Breast epithelium (tissue), 4 donors: Measurements from ENCODE around the gene CD209. TPM values are rescaled to one million over a fixed set of nuclear protein-coding genes. Genes with fewer than 3 reads are reported as not detected.
A peak's percentile ranks its signal among the peaks of the same experiment; 100 is the strongest.

Experiments used
- DNase-seq, 2 donors: peaks; one replicate each; pipeline ENCODE4 v3.0.0-alpha.2; 2019; ENCODE audit warnings: low spot score in 2 of 2
- H3K27ac ChIP-seq, 2 donors: fragments of 200-600 bp; sonication (generic) in 1 of 2; one replicate each; pipeline ENCODE4 v1.5.1; 2016 to 2019; ENCODE audit warnings: mild to moderate bottlenecking in 1 of 2
- H3K27me3 ChIP-seq, 2 donors: fragments of 200-600 bp; sonication (generic) in 1 of 2; one replicate each; pipeline versions ENCODE4 v1.5.1 to v1.6.0; 2017 to 2019; ENCODE audit warnings: control low read depth in 1 of 2, mild to moderate bottlenecking in 1 of 2
- H3K36me3 ChIP-seq: fragments of 200-600 bp; one replicate; pipeline ENCODE4 v1.5.1; 2019
- H3K4me1 ChIP-seq, 2 donors: fragments of 200-600 bp; sonication (generic); one replicate each; pipeline ENCODE4 v1.5.1; 2016 to 2019; ENCODE audit warnings: control low read depth in 1 of 2
- H3K4me3 ChIP-seq, 3 donors: fragments of 200-600 bp; sonication (generic); 1 replicate in 2 of 3; 2 replicates in 1 of 3; pipeline ENCODE4 v1.5.1; 2016 to 2019; ENCODE audit warnings: mild to moderate bottlenecking in 3 of 3, moderate library complexity in 2 of 3
- H3K9me3 ChIP-seq, 2 donors: fragments of 200-600 bp; sonication (generic) in 1 of 2; one replicate each; pipeline ENCODE4 v1.5.1; 2016 to 2019; ENCODE audit warnings: control low read depth in 1 of 2
- POLR2A ChIP-seq: fragments of 450-650 bp; IDR thresholded peaks from one replicate; pipeline ENCODE4 v1.6.1; 2016; ENCODE audit warnings: antibody characterized with exemption, mild to moderate bottlenecking, moderate library complexity
- POLR2AphosphoS5 ChIP-seq, 3 donors: sonication (generic); formaldehyde crosslinking; IDR thresholded peaks; one replicate each; pipeline ENCODE4 v1.6.1; 2017; ENCODE audit warnings: antibody characterized with exemption in 3 of 3
- intact Hi-C: fragments of 100-400 bp; cut with DNase I; formaldehyde crosslinking; loops from one replicate; pipeline ENCODE4 v1.15.1; 2023; ENCODE audit warnings: low total_unique reads
- total RNA-seq, 3 donors: library from RNA; depleted of rRNA; stranded (reverse); fragments of >200 nt; gene quantifications; one replicate each; pipeline ENCODE4 v1.1.0, GENCODE V29; 2016
- TF ChIP-seq, protein P1 (sequence below), 3 donors: fragments of 450-650 bp; IDR thresholded peaks; one replicate each; pipeline ENCODE4 v1.5.1; 2016 to 2017; ENCODE audit warnings: antibody characterized with exemption in 3 of 3, mild to moderate bottlenecking in 3 of 3, moderate library complexity in 3 of 3

Gene CD209
- total RNA-seq, 3 donors from 2014 or later, result 2.3 to 9.8 (median 2.6) TPM

DNA sequence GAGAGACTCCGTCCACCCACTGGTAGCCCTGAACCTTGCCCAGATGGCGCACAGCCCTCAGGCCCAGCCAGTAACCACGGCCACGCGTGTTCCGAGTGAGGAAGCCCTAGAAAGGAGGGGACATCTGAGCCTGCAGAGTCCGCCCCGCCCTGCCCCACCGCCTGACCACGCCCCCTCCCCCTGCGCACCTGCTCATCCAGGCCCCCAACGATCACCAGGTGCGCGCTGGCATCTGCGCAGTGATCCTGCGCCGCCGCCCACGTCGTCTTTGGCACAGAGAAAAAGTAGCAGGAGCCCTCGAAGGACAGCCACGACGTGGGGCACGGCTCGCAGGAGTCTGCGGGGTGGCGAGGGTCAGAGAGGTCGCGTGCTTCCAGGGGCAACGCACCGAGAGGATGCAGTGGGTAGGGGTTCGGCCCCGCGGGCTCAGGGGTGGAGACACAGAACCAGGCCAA, 17.5 kb downstream of the CD209 start:
- intact Hi-C loops, result no loop called here
- Histone ChIP-seq H3K27ac (no peak overlapping the region), H3K27me3 (peaks cover 5 to 55% of the 10 kb centered on the region in 2 donors), H3K36me3 (no peaks in the 10 kb centered on the region), H3K4me3 (peak overlapping the region in 1 of 3 donors; percentile 8), H3K4me1 (no peaks in the 10 kb centered on the region), H3K9me3 (no peaks in the 10 kb centered on the region)
- DNase-seq, result no peak
- TF ChIP-seq POLR2A (no peak), POLR2AphosphoS5 (IDR thresholded peaks at IDR 0.05) (no peak)
- TF ChIP-seq, protein P1, sequence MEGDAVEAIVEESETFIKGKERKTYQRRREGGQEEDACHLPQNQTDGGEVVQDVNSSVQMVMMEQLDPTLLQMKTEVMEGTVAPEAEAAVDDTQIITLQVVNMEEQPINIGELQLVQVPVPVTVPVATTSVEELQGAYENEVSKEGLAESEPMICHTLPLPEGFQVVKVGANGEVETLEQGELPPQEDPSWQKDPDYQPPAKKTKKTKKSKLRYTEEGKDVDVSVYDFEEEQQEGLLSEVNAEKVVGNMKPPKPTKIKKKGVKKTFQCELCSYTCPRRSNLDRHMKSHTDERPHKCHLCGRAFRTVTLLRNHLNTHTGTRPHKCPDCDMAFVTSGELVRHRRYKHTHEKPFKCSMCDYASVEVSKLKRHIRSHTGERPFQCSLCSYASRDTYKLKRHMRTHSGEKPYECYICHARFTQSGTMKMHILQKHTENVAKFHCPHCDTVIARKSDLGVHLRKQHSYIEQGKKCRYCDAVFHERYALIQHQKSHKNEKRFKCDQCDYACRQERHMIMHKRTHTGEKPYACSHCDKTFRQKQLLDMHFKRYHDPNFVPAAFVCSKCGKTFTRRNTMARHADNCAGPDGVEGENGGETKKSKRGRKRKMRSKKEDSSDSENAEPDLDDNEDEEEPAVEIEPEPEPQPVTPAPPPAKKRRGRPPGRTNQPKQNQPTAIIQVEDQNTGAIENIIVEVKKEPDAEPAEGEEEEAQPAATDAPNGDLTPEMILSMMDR (IDR thresholded peaks at IDR 0.05), result no peak

DNA sequence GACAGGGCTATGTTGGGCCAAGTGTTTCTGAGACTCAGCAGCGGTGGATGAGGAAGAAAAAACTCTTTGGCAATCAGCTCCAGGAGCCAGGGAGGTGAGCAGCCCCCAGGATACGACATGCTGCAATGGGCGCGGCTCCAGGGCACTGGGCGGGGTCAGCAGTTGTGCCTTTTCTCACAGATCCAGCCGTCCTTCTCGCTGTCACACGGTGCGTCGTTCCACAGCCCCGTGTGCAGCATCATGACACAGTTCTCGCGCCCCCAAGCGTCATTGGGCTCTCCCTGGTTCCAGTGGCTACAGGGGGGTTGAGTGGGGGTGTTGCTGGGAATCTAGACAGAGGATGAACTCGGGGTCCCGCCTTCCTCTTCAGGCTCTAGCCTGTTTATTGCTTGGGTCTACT, 18.1 kb downstream of the CD209 start:
- no peaks in the 10 kb centered on the region for H3K4me1 ChIP-seq
- H3K36me3 ChIP-seq, result no peaks in the 10 kb centered on the region
- intact Hi-C loops, result no loop called here
- DNase-seq, result no peak
- H3K9me3 ChIP-seq, result no peaks in the 10 kb centered on the region
- no peak overlapping the region for H3K27ac ChIP-seq
- H3K4me3 ChIP-seq, result no peak overlapping the region
- TF ChIP-seq POLR2AphosphoS5 (IDR thresholded peaks at IDR 0.05), result no peak
- TF ChIP-seq POLR2A, result no peak
- TF ChIP-seq, protein P1 (IDR thresholded peaks at IDR 0.05), result no peak
- H3K27me3 ChIP-seq, result peaks cover 5 to 55% of the 10 kb centered on the region in 2 donors

DNA sequence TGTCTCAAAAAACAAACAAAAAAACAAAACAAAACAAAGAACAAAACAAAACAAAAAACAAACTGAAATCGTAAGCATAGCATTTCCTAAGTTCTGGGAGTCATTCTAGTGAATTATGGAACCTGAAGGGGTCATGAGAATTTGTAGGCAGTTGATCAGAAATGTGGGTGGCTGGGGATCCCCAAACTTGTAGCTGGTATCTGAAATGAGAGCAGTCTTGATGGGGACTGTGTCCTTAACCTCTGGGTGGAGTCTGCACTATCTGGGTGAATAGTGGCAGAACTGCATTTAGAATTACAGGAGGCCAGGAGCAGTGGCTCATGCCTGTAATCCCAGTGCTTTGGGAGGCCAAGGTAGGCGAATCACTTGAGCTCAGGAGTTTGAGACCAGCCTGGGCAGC, 21.5 kb downstream of the CD209 start:
- Histone ChIP-seq H3K27me3 (peaks cover 5 to 37% of the 10 kb centered on the region in 2 donors), H3K36me3 (no peaks in the 10 kb centered on the region), H3K27ac (no peak overlapping the region), H3K9me3 (no peaks in the 10 kb centered on the region), H3K4me1 (no peaks in the 10 kb centered on the region), H3K4me3 (no peak overlapping the region)
- intact Hi-C loops, result no loop called here
- TF ChIP-seq POLR2AphosphoS5 (IDR thresholded peaks at IDR 0.05), result no peak
- no peak for TF ChIP-seq POLR2A
- TF ChIP-seq, protein P1 (IDR thresholded peaks at IDR 0.05), result no peak
- no peak for DNase-seq

DNA sequence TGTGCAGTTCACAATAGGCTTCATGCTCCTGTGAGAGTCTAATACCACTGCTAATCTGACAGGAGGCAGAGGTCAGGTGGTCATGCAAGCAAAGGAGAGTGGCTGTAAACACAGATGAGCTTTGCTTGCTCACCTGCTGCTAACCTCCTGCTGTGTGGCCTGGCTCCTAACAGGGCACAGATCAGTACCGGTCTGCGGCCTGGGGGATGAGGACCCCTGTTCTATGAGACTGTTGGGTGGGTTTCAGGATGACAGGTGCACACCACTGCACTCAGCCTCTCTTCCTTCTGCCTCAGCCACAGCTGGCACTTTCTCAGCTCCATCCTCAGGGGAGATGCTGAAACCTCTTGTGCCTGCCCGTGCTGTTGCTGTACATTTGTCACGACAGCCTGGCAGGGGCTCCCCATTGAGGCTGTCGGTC, 25.1 kb downstream of the CD209 start:
- H3K4me3 ChIP-seq, result no peak overlapping the region
- DNase-seq, result no peak
- H3K36me3 ChIP-seq, result no peaks in the 10 kb centered on the region
- H3K27ac ChIP-seq, result no peak overlapping the region
- no peaks in the 10 kb centered on the region for H3K4me1 ChIP-seq
- intact Hi-C loops, result no loop called here
- TF ChIP-seq, protein P1 (IDR thresholded peaks at IDR 0.05), result no peak
- TF ChIP-seq POLR2A (no peak), POLR2AphosphoS5 (IDR thresholded peaks at IDR 0.05) (no peak)
- H3K9me3 ChIP-seq, result peaks cover 0 to 6% of the 10 kb centered on the region in 2 donors
- peaks cover 0 to 2% of the 10 kb centered on the region in 2 donors for H3K27me3 ChIP-seq

DNA sequence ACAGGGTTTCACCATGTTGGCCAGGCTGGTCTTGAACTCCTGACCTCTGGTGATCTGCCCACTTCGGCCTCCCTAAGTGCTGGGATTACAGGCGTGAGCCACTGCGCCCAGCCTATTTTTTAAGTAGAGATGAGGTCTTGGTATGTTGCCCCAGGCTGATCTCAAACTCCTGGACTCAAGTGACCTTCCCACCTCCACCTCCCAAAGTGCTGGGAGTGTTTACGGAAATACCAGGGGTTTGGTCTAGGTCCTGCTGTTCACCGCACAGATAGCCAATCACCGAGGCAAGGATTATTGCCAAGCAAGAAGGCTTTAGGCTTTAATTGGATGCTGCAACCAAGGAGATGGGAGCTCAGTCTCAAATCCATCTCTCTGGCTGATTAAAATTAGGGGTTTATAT, 27.0 kb downstream of the CD209 start:
- no peaks in the 10 kb centered on the region for H3K4me1 ChIP-seq
- H3K27ac ChIP-seq, result no peak overlapping the region
- no peak overlapping the region for H3K4me3 ChIP-seq
- no peaks in the 10 kb centered on the region for H3K36me3 ChIP-seq
- TF ChIP-seq POLR2A (no peak), POLR2AphosphoS5 (IDR thresholded peaks at IDR 0.05) (no peak)
- TF ChIP-seq, protein P1 (IDR thresholded peaks at IDR 0.05), result no peak
- no peaks in the 10 kb centered on the region for H3K27me3 ChIP-seq
- peaks cover 6 to 7% of the 10 kb centered on the region in 2 donors for H3K9me3 ChIP-seq
- no peak for DNase-seq
- intact Hi-C loops, result no loop called here
